ENCODE data around the gene MTR. TPM values are rescaled to one million over a fixed set of nuclear protein-coding genes. Genes with fewer than 3 reads are reported as not detected.

The MTR gene
- total RNA-seq, 1 experiment from 2014 or later: 24.6 TPM

GRCh38 chr1:236753516-236753915 is 41.6 kb upstream of the MTR start:
- Histone ChIP-seq H3K27me3 (ENCODE audit: insufficient read depth, low read length) (no peaks in the 10 kb centered on the region), H3K79me2 (ENCODE audit: insufficient read depth, low read length) (no peaks in the 10 kb centered on the region), H3K36me3 (ENCODE audit: control insufficient read depth in 1 of 2, insufficient read depth in 2 of 2, low read length in 2 of 2) (no peaks in the 10 kb centered on the region), H3K4me1 (ENCODE audit: control insufficient read depth in 1 of 2, insufficient read depth in 2 of 2, low read length in 2 of 2) (no peaks in the 10 kb centered on the region), H3K4me2 (ENCODE audit: low read length) (no peak overlapping the region), H3K9ac (ENCODE audit: low read length) (no peak overlapping the region), H3K9me2 (ENCODE audit: insufficient read depth) (no peaks in the 10 kb centered on the region), H2AFZ (ENCODE audit: low read depth, low read length, poor library complexity, severe bottlenecking) (no peak overlapping the region), H3K4me3 (replicated peaks in 1 of 2; ENCODE audit: low read depth in 1 of 2, low read length in 2 of 2) (no peak overlapping the region), H3K27ac (ENCODE audit: low read depth, low read length) (no peak overlapping the region), H3K9me3 (ENCODE audit: control insufficient read depth in 1 of 2, insufficient read depth in 1 of 2, low read depth in 1 of 2, low read length in 2 of 2) (no peaks in the 10 kb centered on the region), H4K20me1 (ENCODE audit: insufficient read depth) (no peaks in the 10 kb centered on the region)
- DNase-seq (ENCODE audit: low read depth, low spot score) (peak; percentile 56), ATAC-seq (peak; percentile 100)
- POLR2A ChIA-PET: interaction anchor here (0.6 kb wide), 1 partner anchor 919 kb away, joined by 4 read pairs; no protein-coding TSS in a partner anchor
- no peak for TF ChIP-seq CEBPB (IDR thresholded peaks at IDR 0.05; ENCODE audit: low read depth)
- peak; percentile 73 for TF ChIP-seq RAD21 (IDR thresholded peaks at IDR 0.05; ENCODE audit: low read depth)
- TF ChIP-seq ELF1 (IDR thresholded peaks at IDR 0.05; ENCODE audit: borderline replicate concordance, low read depth): no peak
- TF ChIP-seq TCF7L2 (IDR thresholded peaks at IDR 0.05; ENCODE audit: borderline replicate concordance, extremely low read depth, insufficient read depth, insufficient read length): no peak
- TF ChIP-seq CTCF (IDR thresholded peaks at IDR 0.05 in 2 of 3, conservative IDR thresholded peaks at IDR 0.05 in 1 of 3; ENCODE audit: borderline replicate concordance in 1 of 3, insufficient read depth in 1 of 3, low read depth in 2 of 3, low read length in 2 of 3): peak; percentile 42 to 55 (median 43); a peak in 5 of 6 replicates
- no peak for TF ChIP-seq SIN3A (IDR thresholded peaks at IDR 0.05; ENCODE audit: low read depth)
- intact Hi-C loops (cut with micrococcal nuclease): loop anchor here (1.0 to 5.0 kb wide), 4 partner anchors 116 to 809 kb away; no protein-coding TSS in a partner anchor
- CTCF ChIA-PET: interaction anchor here (0.7 to 1.3 kb wide), 4 partner anchors 116 to 808 kb away, joined by 3 to 16 read pairs (median 8); no protein-coding TSS in a partner anchor
- RAD21 ChIA-PET (ENCODE audit: low non-redundant PET in 1 of 2, low total read pairs in 2 of 2, uncharacterized antibody in 2 of 2, unreplicated experiment in 2 of 2): interaction anchor here (0.6 to 1.0 kb wide), 3 partner anchors 185 to 633 kb away, joined by 3 to 5 read pairs (median 4); no protein-coding TSS in a partner anchor
- no TSS peak for BruUV-seq (replicated peaks)

GRCh38 chr1:236753964-236754363 is 41.1 kb upstream of the MTR start:
- RAD21 ChIA-PET (ENCODE audit: low non-redundant PET in 1 of 2, low total read pairs in 2 of 2, uncharacterized antibody in 2 of 2, unreplicated experiment in 2 of 2): interaction anchor here (0.6 to 1.0 kb wide), 3 partner anchors 184 to 633 kb away, joined by 3 to 5 read pairs (median 4); no protein-coding TSS in a partner anchor
- no peaks in the 10 kb centered on the region for H3K27me3 ChIP-seq (ENCODE audit: insufficient read depth, low read length)
- TF ChIP-seq POLR2AphosphoS5 (IDR thresholded peaks at IDR 0.05; ENCODE audit: low read depth, low read length) (no peak), ZBTB33 (IDR thresholded peaks at IDR 0.05; ENCODE audit: extremely low read depth, insufficient replicate concordance, low read length) (no peak), RAD21 (IDR thresholded peaks at IDR 0.05; ENCODE audit: low read depth) (no peak), ZFX (IDR thresholded peaks at IDR 0.05) (no peak), FOSL1 (IDR thresholded peaks at IDR 0.05; ENCODE audit: low read depth) (no peak), MAX (IDR thresholded peaks at IDR 0.05) (no peak), SRF (IDR thresholded peaks at IDR 0.05; ENCODE audit: low read depth) (no peak), ELF1 (IDR thresholded peaks at IDR 0.05; ENCODE audit: borderline replicate concordance, low read depth) (no peak), EZH2 (IDR thresholded peaks at IDR 0.05) (no peak)

More at GRCh38 chr1:236753964-236754363, 41.1 kb upstream of the MTR start:
- no peak overlapping the region for H3K4me2 ChIP-seq (ENCODE audit: low read length)
- POLR2A ChIA-PET: interaction anchor here (0.6 kb wide), 1 partner anchor 918 kb away, joined by 4 read pairs; no protein-coding TSS in a partner anchor
- BruUV-seq (replicated peaks): no TSS peak
- DNase-seq (ENCODE audit: low read depth, low spot score): no peak
- intact Hi-C loops (cut with micrococcal nuclease): loop anchor here (1.0 to 5.0 kb wide), 4 partner anchors 115 to 808 kb away; no protein-coding TSS in a partner anchor
- H3K9me2 ChIP-seq (ENCODE audit: insufficient read depth): no peaks in the 10 kb centered on the region
- CTCF ChIA-PET: interaction anchor here (1.3 kb wide), 3 partner anchors 145 to 808 kb away, joined by 6 to 16 read pairs (median 9); no protein-coding TSS in a partner anchor
- no peaks in the 10 kb centered on the region for H3K4me1 ChIP-seq (ENCODE audit: control insufficient read depth in 1 of 2, insufficient read depth in 2 of 2, low read length in 2 of 2)
- no peak for ATAC-seq
- no peaks in the 10 kb centered on the region for H3K79me2 ChIP-seq (ENCODE audit: insufficient read depth, low read length)
- no peak overlapping the region for H3K27ac ChIP-seq (ENCODE audit: low read depth, low read length)
- no peaks in the 10 kb centered on the region for H3K9me3 ChIP-seq (ENCODE audit: control insufficient read depth in 1 of 2, insufficient read depth in 1 of 2, low read depth in 1 of 2, low read length in 2 of 2)
- no peak overlapping the region for H2AFZ ChIP-seq (ENCODE audit: low read depth, low read length, poor library complexity, severe bottlenecking)
- H3K9ac ChIP-seq (ENCODE audit: low read length): no peak overlapping the region
- no peak overlapping the region for H3K4me3 ChIP-seq (replicated peaks in 1 of 2; ENCODE audit: low read depth in 1 of 2, low read length in 2 of 2)
- no peaks in the 10 kb centered on the region for H4K20me1 ChIP-seq (ENCODE audit: insufficient read depth)
- no peaks in the 10 kb centered on the region for H3K36me3 ChIP-seq (ENCODE audit: control insufficient read depth in 1 of 2, insufficient read depth in 2 of 2, low read length in 2 of 2)

Data from HCT116 (cell line).